Neural cell (in vitro differentiated cells): ENCODE data around the gene CIITA. TPM values are rescaled to one million over a fixed set of nuclear protein-coding genes. Genes with fewer than 3 reads are reported as not detected.
"Not testable (repeated sequence)": the region's sequence is repeated elsewhere in the genome, so short reads cannot be mapped to it uniquely, and the experiment has no call there.

Experiments
- H2AFZ ChIP-seq: fragments of 200-600, 300-800 bp; sonication (generic), shearing (Covaris generic); 2 replicates; pipeline ENCODE4 v1.6.0; 2014; ENCODE audit warnings: low read depth, mild to moderate bottlenecking, antibody characterized with exemption, low read length, moderate library complexity
- H3F3A ChIP-seq: fragments of 200-600 bp; shearing (Covaris generic); 2 replicates; pipeline ENCODE4 v1.6.1; 2016; ENCODE audit warnings: mild to moderate bottlenecking, moderate library complexity, mixed read lengths, antibody characterized with exemption, low read length; ENCODE audit not compliant: insufficient read depth, poor library complexity, severe bottlenecking
- H3K27ac ChIP-seq: fragments of 200-600, 300-800 bp; sonication (generic), shearing (Covaris generic); 2 replicates; pipeline ENCODE4 v1.5.1; 2014; ENCODE audit warnings: mild to moderate bottlenecking, low read length, moderate library complexity
- H3K27me3 ChIP-seq: fragments of 300-800, 200-600 bp; sonication (generic), shearing (Covaris generic); 2 replicates; pipeline ENCODE4 v1.6.0; 2014; ENCODE audit warnings: mild to moderate bottlenecking, low read depth, low read length, moderate library complexity; ENCODE audit not compliant: insufficient read depth
- H3K36me3 ChIP-seq: fragments of 300-800, 200-600 bp; sonication (generic), shearing (Covaris generic); 2 replicates; pipeline ENCODE4 v1.5.1; 2014; ENCODE audit warnings: mild to moderate bottlenecking, antibody characterized with exemption, low read length, moderate library complexity; ENCODE audit not compliant: insufficient read depth
- H3K4me2 ChIP-seq: fragments of 300-800, 200-600 bp; sonication (generic), shearing (Covaris generic); 2 replicates; pipeline ENCODE4 v1.6.0; 2014; ENCODE audit warnings: mild to moderate bottlenecking, low read length
- H3K4me3 ChIP-seq: fragments of 300-800, 200-600 bp; sonication (generic), shearing (Covaris generic); 2 replicates; pipeline ENCODE4 v1.5.1; 2014; ENCODE audit warnings: mild to moderate bottlenecking, low read length, moderate library complexity
- H3K79me2 ChIP-seq: fragments of 200-600 bp; shearing (Covaris generic); replicated peaks from 2 replicates; pipeline ENCODE4 v1.6.0; 2014; ENCODE audit warnings: mild to moderate bottlenecking, low read length, moderate library complexity; ENCODE audit not compliant: insufficient read depth
- H3K9ac ChIP-seq: fragments of 300-800, 200-600 bp; sonication (generic), shearing (Covaris generic); 2 replicates; pipeline ENCODE4 v1.6.1; 2016; ENCODE audit warnings: mild to moderate bottlenecking, low read length, mixed read lengths
- H3K9me2 ChIP-seq: fragments of 200-600 bp; shearing (Covaris generic); 2 replicates; pipeline ENCODE4 v1.6.1; 2016; ENCODE audit warnings: mild to moderate bottlenecking, low read length, mixed read lengths; ENCODE audit not compliant: insufficient read depth
- H3K9me3 ChIP-seq: fragments of 200-600, 300-800 bp; sonication (generic), shearing (Covaris generic); 2 replicates; pipeline ENCODE4 v1.6.1; 2016; ENCODE audit warnings: mild to moderate bottlenecking, mixed run types, low read length, moderate library complexity, mixed read lengths
- H4K20me1 ChIP-seq: fragments of 200-600 bp; shearing (Covaris generic); 2 replicates; pipeline ENCODE4 v1.6.1; 2016; ENCODE audit warnings: mild to moderate bottlenecking, mixed run types; ENCODE audit not compliant: insufficient read depth
- EP300 ChIP-seq: fragments of 450-650 bp; conservative IDR thresholded peaks from 2 replicates; pipeline ENCODE4 v1.6.1; 2014; ENCODE audit warnings: antibody characterized with exemption, mild to moderate bottlenecking, moderate library complexity; ENCODE audit not compliant: poor library complexity, severe bottlenecking
- EZH2 ChIP-seq: fragments of 200-600, 300-800 bp; shearing (Covaris generic), sonication (generic); IDR thresholded peaks from 2 replicates; pipeline ENCODE4 v1.6.1; 2014; ENCODE audit warnings: antibody characterized with exemption, low read length, borderline replicate concordance, mild to moderate bottlenecking; ENCODE audit not compliant: insufficient read depth, poor library complexity, severe bottlenecking
- MXI1 ChIP-seq: fragments of 450-650 bp; conservative IDR thresholded peaks from 2 replicates; pipeline ENCODE4 v1.6.1; 2014; ENCODE audit warnings: antibody characterized with exemption, mild to moderate bottlenecking; ENCODE audit not compliant: poor library complexity, severe bottlenecking
- POLR2AphosphoS5 ChIP-seq: IDR thresholded peaks from 2 replicates; pipeline ENCODE4 v1.6.1; 2012
- RAD21 ChIP-seq: fragments of 450-650 bp; conservative IDR thresholded peaks from 2 replicates; pipeline ENCODE4 v1.6.1; 2014; ENCODE audit warnings: antibody characterized with exemption, mild to moderate bottlenecking, moderate library complexity
- SMC3 ChIP-seq: fragments of 450-650 bp; conservative IDR thresholded peaks from 2 replicates; pipeline ENCODE4 v1.6.1; 2014; ENCODE audit warnings: antibody characterized with exemption, mild to moderate bottlenecking, moderate library complexity; ENCODE audit not compliant: poor library complexity
- TAF1 ChIP-seq: IDR thresholded peaks from 2 replicates; pipeline ENCODE4 v1.6.1; 2012; ENCODE audit warnings: low read depth
- polyA plus RNA-seq: library from polyadenylated mRNA; depleted of rRNA; stranded (reverse); fragments of >200 nt; gene quantifications from 2 replicates; pipeline ENCODE4 v1.2.3, GENCODE V29; 2014
- TF ChIP-seq, protein P1 (sequence below): fragments of 450-650 bp; IDR thresholded peaks from 2 replicates; pipeline ENCODE4 v1.5.1; 2014; ENCODE audit warnings: antibody characterized with exemption, mild to moderate bottlenecking, moderate library complexity; ENCODE audit not compliant: poor library complexity, severe bottlenecking
- TF ChIP-seq, protein P2 (sequence below): IDR thresholded peaks from 2 replicates; pipeline ENCODE4 v1.6.1; 2012; ENCODE audit warnings: borderline replicate concordance

CIITA gene
- polyA plus RNA-seq, 1 donor from 2014 or later = not detected

GRCh38 chr16:10827691-10828341 lies 49.2 kb upstream of the CIITA start:
- no peak overlapping the region for H3K27ac ChIP-seq
- H3K9ac ChIP-seq = no peak overlapping the region
- no peaks in the 10 kb centered on the region for H3K9me2 ChIP-seq
- no peaks in the 10 kb centered on the region for H3K9me3 ChIP-seq
- no peak overlapping the region for H2AFZ ChIP-seq
- H3K36me3 ChIP-seq = no peaks in the 10 kb centered on the region
- H3F3A ChIP-seq = no peaks in the 10 kb centered on the region
- TF ChIP-seq, protein P1, sequence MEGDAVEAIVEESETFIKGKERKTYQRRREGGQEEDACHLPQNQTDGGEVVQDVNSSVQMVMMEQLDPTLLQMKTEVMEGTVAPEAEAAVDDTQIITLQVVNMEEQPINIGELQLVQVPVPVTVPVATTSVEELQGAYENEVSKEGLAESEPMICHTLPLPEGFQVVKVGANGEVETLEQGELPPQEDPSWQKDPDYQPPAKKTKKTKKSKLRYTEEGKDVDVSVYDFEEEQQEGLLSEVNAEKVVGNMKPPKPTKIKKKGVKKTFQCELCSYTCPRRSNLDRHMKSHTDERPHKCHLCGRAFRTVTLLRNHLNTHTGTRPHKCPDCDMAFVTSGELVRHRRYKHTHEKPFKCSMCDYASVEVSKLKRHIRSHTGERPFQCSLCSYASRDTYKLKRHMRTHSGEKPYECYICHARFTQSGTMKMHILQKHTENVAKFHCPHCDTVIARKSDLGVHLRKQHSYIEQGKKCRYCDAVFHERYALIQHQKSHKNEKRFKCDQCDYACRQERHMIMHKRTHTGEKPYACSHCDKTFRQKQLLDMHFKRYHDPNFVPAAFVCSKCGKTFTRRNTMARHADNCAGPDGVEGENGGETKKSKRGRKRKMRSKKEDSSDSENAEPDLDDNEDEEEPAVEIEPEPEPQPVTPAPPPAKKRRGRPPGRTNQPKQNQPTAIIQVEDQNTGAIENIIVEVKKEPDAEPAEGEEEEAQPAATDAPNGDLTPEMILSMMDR = no peak
- TF ChIP-seq MXI1 (no peak), POLR2AphosphoS5 (no peak), SMC3 (no peak), RAD21 (no peak), EZH2 (no peak), TAF1 (no peak), EP300 (no peak)
- TF ChIP-seq, protein P2, sequence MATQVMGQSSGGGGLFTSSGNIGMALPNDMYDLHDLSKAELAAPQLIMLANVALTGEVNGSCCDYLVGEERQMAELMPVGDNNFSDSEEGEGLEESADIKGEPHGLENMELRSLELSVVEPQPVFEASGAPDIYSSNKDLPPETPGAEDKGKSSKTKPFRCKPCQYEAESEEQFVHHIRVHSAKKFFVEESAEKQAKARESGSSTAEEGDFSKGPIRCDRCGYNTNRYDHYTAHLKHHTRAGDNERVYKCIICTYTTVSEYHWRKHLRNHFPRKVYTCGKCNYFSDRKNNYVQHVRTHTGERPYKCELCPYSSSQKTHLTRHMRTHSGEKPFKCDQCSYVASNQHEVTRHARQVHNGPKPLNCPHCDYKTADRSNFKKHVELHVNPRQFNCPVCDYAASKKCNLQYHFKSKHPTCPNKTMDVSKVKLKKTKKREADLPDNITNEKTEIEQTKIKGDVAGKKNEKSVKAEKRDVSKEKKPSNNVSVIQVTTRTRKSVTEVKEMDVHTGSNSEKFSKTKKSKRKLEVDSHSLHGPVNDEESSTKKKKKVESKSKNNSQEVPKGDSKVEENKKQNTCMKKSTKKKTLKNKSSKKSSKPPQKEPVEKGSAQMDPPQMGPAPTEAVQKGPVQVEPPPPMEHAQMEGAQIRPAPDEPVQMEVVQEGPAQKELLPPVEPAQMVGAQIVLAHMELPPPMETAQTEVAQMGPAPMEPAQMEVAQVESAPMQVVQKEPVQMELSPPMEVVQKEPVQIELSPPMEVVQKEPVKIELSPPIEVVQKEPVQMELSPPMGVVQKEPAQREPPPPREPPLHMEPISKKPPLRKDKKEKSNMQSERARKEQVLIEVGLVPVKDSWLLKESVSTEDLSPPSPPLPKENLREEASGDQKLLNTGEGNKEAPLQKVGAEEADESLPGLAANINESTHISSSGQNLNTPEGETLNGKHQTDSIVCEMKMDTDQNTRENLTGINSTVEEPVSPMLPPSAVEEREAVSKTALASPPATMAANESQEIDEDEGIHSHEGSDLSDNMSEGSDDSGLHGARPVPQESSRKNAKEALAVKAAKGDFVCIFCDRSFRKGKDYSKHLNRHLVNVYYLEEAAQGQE = no peak
- no peaks in the 10 kb centered on the region for H3K27me3 ChIP-seq
- H4K20me1 ChIP-seq = no peaks in the 10 kb centered on the region
- no peak overlapping the region for H3K4me3 ChIP-seq
- H3K79me2 ChIP-seq = no peaks in the 10 kb centered on the region
- no peak overlapping the region for H3K4me2 ChIP-seq

DNA sequence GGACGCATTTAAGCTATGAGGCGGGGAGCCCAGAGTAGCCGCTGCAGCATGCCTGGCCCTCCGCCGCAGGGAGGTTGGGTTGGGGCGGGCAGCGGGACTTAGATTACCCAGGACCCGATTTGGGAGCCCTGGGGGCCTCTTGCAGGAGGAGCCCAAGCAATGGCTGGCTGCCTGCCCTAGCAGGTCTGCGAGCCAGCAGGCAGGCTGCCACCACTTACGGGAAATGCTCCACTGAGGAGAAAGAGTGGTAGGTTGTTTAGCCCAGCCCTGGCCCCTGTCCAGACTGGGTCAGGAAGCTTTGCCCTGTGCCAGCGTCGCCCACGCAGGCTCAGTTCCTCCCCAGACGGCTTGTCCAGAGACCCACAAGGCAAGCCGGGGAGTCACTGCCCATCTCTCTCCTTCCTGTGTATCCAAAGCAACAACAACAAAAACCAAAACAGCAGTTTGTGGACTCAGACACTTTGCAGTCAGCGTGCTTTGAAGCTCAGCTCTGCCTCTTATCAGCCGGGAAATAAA lies 48.1 kb upstream of the CIITA start:
- no peaks in the 10 kb centered on the region for H3K79me2 ChIP-seq
- no peak overlapping the region for H2AFZ ChIP-seq
- H3K9me2 ChIP-seq = no peaks in the 10 kb centered on the region
- no peaks in the 10 kb centered on the region for H3K9me3 ChIP-seq
- H3K9ac ChIP-seq = no peak overlapping the region
- H3K36me3 ChIP-seq = no peaks in the 10 kb centered on the region
- H3F3A ChIP-seq = no peaks in the 10 kb centered on the region
- TF ChIP-seq RAD21 = no peak
- TF ChIP-seq, protein P2 = no peak
- H3K4me3 ChIP-seq = no peak overlapping the region
- H3K27ac ChIP-seq = no peak overlapping the region
- H4K20me1 ChIP-seq = no peaks in the 10 kb centered on the region
- H3K27me3 ChIP-seq = no peaks in the 10 kb centered on the region
- no peak overlapping the region for H3K4me2 ChIP-seq

DNA sequence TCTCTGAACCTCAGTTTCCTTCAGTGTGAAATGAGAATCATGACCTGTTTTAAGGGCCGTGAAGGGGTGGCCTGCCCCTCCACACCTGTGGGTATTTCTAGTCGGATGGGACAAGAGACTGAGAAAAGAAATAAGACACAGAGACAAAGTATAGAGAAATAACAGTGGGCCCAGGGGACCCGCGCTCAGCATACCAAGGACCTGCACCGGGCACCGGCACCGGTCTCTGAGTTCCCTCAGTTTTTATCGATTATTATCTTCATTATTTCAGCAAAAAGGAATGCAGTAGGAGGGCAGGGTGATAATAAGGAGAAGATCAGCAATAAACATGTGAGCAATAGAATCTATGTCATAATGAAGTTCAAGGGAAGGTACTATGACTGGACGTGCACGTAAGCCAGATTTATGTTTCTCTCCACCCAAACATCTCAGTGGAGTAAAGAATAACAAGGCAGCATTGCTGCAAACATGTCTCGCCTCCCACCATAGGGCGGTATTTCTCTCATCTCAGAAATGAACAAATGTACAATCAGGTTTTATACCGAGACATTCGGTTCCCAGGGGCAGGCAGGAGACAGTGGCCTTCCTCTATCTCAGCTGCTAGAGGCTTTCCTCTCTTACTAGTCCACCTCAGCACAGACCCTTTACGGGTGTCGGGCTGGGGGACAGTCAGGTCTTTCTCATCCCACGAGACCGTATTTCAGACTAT lies 47.5 kb upstream of the CIITA start:
- not testable (repeated sequence) for H3K4me3 ChIP-seq, H3K79me2 ChIP-seq, H4K20me1 ChIP-seq, H3K9ac ChIP-seq, H3K27ac ChIP-seq, H3K9me3 ChIP-seq, H3K27me3 ChIP-seq, H3K9me2 ChIP-seq, H3K4me2 ChIP-seq, H3K36me3 ChIP-seq, H2AFZ ChIP-seq, H3F3A ChIP-seq

DNA sequence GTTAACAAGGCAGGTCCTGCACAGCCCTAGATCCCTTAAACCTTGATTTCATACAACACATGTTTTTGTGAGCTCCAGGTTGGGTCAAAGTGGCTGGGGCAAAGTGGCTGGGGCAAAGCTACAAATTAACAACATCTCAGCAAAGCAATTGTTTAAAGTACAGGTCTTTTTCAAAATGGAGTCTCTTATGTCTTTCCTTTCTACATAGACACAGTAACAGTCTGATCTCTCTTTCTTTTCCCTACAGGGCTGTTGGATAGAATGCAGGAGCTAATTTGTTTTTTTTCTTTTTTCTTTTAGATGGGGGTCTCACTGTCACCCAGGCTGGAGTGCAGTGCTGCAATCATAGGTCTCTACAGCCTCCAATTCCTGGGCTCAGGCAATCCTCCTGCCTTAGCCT lies 46.8 kb upstream of the CIITA start:
- H2AFZ ChIP-seq = not testable (repeated sequence)

More for the DNA sequence above, 46.8 kb upstream of the CIITA start:
- not testable (repeated sequence) for H3K9me2 ChIP-seq, H3K9me3 ChIP-seq, H3K9ac ChIP-seq, H3K36me3 ChIP-seq, H3K27ac ChIP-seq, H4K20me1 ChIP-seq, H3K4me3 ChIP-seq, H3K27me3 ChIP-seq, H3K4me2 ChIP-seq, H3F3A ChIP-seq, H3K79me2 ChIP-seq
